GM18499 (cell line): ENCODE results near the gene OVCA2.

ENCODE experiments used
- ATAC-seq: cut with Tn5 transposase; IDR thresholded peaks from one replicate; pipeline ENCODE4 v1.9.1; 2021; ENCODE audit warnings: moderate number of reproducible peaks; ENCODE audit not compliant: insufficient read depth, unreplicated experiment

The OVCA2 gene

GRCh38 chr17:2051061-2051932 lies 9.5 kb downstream of the OVCA2 start:
- no peak for ATAC-seq

DNA sequence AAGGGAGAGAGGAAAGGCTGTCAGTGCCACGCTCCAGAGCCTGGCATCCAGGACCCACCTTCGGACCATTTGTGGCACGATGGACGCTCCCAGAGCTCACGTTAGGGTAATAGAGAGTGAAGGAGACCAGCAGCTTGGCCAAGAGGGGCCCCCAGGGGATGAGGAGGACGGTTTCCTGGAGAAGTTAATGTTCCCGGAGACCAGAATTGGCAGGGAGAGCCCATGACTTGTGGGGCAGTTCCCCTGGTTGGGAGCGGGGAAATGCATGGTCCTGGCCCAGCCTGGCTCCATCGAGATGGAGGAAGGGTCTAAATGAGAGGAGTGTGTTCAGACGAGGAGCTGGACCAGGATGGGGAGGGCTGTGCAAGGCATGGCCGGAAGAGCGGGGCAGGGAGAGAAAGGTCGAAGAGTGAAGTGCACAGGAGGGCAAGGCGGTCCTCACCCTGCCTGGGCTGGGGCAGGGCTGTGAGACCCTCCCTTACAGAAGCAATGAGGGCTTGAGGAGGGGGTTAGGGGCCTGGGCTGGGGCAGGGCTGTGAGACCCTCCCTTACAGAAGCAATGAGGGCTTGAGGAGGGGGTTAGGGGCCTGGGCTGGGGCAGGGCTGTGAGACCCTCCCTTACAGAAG lies 10.2 kb downstream of the OVCA2 start:
- no peak for ATAC-seq

DNA sequence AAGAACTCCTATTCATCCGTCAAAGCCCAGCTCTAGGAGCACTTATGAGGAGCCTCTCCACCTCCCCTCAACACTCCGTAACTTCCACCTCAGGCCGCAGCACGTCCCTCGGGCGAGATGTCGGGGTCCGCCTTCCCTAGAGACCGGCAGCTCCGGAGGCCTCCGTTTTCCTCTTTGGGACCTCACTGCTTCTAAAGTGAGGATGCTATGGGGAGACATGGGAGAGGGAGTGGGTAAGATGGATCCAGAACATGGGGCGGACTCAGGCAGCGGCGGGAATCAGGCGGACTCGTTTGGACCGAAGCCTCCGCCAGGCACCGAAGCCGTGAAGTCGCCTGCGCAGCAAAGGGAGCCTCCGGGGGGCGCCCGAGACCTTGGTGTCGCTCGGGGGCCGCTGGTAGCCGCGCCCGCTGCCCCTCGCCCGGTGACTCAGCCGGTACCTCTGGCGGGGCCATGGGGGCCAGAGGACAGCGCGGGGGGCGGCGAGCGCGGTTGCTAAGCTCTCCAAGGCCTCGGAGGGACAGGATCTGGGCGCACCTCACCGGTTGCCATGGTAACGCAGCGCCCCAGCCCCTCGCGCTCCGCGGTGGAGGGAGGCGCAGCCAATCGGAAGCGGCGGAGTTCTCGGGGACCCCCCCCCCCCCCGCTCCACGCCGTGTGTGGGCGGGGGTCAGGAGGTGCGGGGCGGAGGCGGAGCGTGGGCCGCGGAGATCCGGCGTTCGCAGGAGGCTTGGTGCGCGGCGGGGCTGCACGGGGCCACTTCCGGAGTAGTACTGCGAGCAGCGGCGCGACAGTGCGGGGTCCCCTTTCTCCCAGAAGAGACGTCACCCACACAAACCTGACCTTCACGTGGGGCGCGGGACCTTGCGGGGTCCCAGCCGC lies 11.8 kb downstream of the OVCA2 start:
- no peak for ATAC-seq

- ATAC-seq = no peak
Observed at GRCh38 chr17:2054262-2054511, 12.4 kb downstream of the OVCA2 start.

DNA sequence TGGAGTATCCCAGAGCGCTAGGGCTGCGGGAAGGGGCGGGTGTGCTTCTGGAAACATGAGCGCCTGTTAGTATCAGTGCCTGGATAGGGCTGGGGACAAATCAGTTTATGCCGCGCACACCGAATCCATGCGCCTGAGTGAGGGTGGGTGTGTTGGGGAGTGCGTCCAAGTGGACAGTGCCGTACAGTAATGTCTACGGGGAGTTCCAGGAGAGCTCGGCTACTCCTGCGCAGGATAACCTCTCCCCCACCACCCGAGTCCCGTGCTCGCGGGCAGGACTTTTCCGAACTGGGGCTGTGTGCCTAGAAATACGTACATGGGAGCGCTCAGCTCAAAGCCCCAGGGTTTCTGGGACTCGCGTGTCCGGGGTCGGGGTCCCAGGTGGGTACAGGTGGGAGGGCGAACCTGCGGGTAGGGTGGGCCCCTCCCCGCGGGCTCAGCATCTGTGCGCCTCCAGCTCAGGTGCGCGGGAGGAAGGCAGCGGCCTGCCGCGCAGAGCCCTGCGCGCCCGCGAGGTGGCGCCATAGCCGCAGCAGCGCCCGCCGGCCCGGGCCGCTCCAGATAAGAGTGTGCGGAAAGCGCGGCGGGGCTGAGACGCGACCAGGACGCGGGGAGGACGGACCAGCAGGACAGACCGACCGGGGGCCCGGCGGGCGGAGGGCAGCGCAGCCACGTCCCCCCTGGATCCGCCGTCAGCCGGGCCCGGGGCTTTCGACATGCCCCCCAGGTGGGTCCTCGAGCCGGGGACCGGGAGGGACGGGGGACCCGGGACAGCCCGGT lies 12.9 kb downstream of the OVCA2 start, which contains the start of gene HIC1:
HIC1 (plus strand) TSS at position 592 of the 780 bp plus-strand sequence. CDS start 1,588 bp downstream, outside the sequence.
- no peak for ATAC-seq

DNA sequence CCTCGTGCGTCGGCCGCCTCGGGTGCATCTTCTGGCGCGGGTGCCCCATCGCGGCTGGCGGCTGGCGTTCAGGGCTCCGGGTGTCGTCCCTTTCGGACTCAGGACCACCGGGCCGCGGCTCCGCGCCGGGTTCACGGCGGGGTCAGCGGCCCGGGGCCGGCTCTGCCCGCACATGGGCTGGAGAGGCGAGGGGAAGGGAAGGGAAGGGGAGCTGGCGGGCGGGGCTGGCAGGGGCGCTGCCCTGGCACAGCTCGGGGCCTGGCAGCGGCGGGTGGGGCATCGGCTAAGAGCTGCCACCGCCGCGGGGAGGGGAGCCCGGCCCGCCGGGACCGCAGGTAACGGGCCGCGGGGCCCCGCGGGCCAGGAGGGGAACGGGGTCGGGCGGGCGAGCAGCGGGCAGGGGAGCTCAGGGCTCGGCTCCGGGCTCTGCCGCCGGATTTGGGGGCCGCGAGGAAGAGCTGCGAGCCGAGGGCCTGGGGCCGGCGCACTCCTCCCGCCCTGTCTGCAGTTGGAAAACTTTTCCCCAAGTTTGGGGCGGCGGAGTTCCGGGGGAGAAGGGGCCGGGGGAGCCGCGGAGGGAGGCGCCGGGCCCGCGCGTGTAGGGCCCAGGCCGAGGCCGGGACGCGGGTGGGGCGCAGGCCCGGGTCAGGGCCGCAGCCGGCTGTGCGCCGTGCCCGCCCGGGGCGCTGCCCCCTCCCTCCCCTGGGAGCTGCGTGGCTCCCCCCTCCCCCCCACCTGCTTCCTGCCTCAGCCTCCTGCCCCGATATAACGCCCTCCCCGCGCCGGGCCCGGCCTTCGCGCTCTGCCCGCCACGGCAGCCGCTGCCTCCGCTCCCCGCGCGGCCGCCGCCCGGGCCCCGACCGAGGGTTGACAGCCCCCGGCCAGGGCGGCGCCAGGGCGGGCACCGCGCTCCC lies 13.7 kb downstream of the OVCA2 start:
- ATAC-seq = no peak

DNA sequence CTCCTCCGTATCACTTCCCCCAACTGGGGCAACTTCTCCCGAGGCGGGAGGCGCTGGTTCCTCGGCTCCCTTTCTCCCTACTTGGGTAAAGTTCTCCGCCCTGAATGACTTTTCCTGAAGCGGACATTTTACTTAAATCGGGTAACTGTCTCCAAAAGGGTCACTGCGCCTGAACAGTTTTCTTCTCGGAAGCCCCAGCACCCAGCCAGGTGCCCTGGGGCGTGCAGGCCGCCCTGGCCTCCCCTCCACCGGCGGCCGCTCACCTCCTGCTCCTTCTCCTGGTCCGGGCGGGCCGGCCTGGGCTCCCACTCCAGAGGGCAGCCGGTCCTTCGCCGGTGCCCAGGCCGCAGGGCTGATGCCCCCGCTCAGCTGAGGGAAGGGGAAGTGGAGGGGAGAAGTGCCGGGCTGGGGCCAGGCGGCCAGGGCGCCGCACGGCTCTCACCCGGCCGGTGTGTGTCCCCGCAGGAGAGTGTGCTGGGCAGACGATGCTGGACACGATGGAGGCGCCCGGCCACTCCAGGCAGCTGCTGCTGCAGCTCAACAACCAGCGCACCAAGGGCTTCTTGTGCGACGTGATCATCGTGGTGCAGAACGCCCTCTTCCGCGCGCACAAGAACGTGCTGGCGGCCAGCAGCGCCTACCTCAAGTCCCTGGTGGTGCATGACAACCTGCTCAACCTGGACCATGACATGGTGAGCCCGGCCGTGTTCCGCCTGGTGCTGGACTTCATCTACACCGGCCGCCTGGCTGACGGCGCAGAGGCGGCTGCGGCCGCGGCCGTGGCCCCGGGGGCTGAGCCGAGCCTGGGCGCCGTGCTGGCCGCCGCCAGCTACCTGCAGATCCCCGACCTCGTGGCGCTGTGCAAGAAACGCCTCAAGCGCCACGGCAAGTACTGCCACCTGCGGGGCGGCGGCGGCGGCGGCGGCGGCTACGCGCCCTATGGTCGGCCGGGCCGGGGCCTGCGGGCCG lies 14.7 kb downstream of the OVCA2 start:
- ATAC-seq = no peak

DNA sequence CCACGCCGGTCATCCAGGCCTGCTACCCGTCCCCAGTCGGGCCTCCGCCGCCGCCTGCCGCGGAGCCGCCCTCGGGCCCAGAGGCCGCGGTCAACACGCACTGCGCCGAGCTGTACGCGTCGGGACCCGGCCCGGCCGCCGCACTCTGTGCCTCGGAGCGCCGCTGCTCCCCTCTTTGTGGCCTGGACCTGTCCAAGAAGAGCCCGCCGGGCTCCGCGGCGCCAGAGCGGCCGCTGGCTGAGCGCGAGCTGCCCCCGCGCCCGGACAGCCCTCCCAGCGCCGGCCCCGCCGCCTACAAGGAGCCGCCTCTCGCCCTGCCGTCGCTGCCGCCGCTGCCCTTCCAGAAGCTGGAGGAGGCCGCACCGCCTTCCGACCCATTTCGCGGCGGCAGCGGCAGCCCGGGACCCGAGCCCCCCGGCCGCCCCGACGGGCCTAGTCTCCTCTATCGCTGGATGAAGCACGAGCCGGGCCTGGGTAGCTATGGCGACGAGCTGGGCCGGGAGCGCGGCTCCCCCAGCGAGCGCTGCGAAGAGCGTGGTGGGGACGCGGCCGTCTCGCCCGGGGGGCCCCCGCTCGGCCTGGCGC lies 15.4 kb downstream of the OVCA2 start:
- no peak for ATAC-seq

GRCh38 chr17:2057760-2058585 lies 16.2 kb downstream of the OVCA2 start:
- no peak for ATAC-seq

GRCh38 chr17:2058586-2059546 lies 17.0 kb downstream of the OVCA2 start:
- ATAC-seq = no peak

- ATAC-seq = no peak
Observed at GRCh38 chr17:2059547-2060384, 17.9 kb downstream of the OVCA2 start.

DNA sequence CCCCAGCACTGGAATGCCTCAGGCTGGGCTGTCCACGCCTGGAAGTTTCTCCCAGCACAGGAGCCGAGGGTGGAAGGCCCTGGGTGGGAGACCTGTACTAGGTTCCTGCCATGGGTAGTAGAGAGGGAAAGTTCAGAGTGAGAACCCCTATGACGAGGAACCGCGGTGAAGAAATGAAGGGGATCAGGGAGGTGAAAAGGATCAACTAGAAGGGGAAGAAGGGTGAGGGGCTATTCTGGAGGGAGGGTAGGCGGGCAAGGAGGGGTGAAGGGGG lies 18.5 kb downstream of the OVCA2 start:
- no peak for ATAC-seq

DNA sequence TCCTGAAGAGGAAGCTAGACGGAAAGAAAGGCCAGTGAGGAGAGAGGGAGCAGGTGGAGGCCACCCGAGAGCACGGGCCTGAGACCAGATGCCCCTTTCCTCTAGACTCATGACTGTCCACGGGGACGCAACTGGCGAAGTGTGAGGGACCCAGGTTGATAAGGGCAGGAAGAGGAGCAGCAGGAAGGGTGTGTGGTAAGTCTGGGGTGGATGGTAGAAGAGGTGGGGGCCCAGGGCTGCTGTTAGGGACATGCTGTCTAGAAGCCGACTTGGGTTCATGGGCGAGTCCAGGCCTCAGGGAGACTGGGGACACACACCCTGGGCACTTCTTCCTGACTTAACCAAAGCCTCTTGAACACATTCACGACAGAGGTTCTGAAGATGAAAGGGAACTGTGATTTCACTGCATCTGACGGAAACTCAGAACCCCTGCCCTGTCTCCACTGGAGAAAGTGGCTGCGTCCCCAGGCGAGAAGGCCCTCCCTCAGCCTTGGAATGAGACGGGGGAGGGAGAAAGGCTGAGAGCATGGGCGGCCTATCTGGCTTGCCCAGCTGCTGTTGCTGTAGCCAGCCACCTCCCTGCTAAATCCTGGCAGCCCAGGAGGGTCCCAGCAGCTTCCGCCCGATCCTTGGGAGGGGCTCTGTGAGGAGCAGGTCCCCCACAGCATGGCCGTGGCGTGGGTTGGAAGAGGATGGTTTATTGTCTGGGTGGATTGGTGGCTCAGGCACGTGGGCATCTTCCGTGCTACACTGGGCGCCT lies 19.0 kb downstream of the OVCA2 start:
- no peak for ATAC-seq

GRCh38 chr17:2061441-2061958 lies 19.7 kb downstream of the OVCA2 start:
- no peak for ATAC-seq
